B cell (primary cell): ENCODE measurements around the gene DNTT. TPM values are rescaled to one million over a fixed set of nuclear protein-coding genes. Genes with fewer than 3 reads are reported as not detected.

Experiments
- ATAC-seq: fragments of 200-7000 bp; cut with Tn5 transposase; one replicate; pipeline ENCODE4 v1.10.0; 2021; ENCODE audit warnings: low read depth, mild to moderate bottlenecking, moderate number of reproducible peaks, moderate library complexity
- CTCF ChIA-PET: fragments of 350-600 bp; sonication (Branson Sonifier 250); formaldehyde crosslinking; loops from one replicate; lab custom pipeline; 2021; ENCODE audit warnings: antibody characterized with exemption, inconsistent platforms; lab: Charles Lee
- POLR2A ChIA-PET: fragments of 350-600 bp; sonication (Branson Sonifier 250); formaldehyde crosslinking; loops from one replicate; lab custom pipeline; 2021; ENCODE audit warnings: antibody characterized with exemption; lab: Charles Lee
- DNase-seq: peaks from one replicate; pipeline ENCODE4 v3.0.0; 2013
- H2AFZ ChIP-seq: 2 replicates; pipeline ENCODE4 v1.6.1; 2012; ENCODE audit warnings: mild to moderate bottlenecking, low read depth, low read length; ENCODE audit not compliant: insufficient read depth, poor library complexity, severe bottlenecking
- H3K27ac ChIP-seq, 2 donors: 1 replicate in 1 of 2; 2 replicates in 1 of 2; pipeline ENCODE4 v1.5.1; 2012 to 2013; ENCODE audit warnings: low read length in 2 of 2, mild to moderate bottlenecking in 2 of 2, moderate library complexity in 1 of 2
- H3K27me3 ChIP-seq, 4 experiments: fragments of 200-600 bp in 1 of 4; sonication (generic) in 1 of 4; replicated peaks in 1 of 4; 1 replicate in 2 of 4; 2 replicates in 2 of 4; pipeline versions ENCODE4 v1.6.1 to v1.7.0; 2013 to 2016; ENCODE audit warnings: low read length in 3 of 4, mild to moderate bottlenecking in 2 of 4, mixed read lengths in 1 of 4, moderate library complexity in 1 of 4; ENCODE audit not compliant: insufficient read depth in 4 of 4, control insufficient read depth in 3 of 4; ENCODE audit errors: control extremely low read depth in 1 of 4
- H3K36me3 ChIP-seq, 2 experiments: replicated peaks in 1 of 2; 1 replicate in 1 of 2; 2 replicates in 1 of 2; pipeline versions ENCODE4 v1.6.1 to v1.7.1; 2013; ENCODE audit warnings: low read length in 1 of 2; ENCODE audit not compliant: insufficient read depth in 2 of 2, control insufficient read depth in 1 of 2; ENCODE audit errors: control extremely low read depth in 1 of 2, extremely low read depth in 1 of 2
- H3K4me1 ChIP-seq, 2 donors: fragments of 200-600 bp in 1 of 2; sonication (generic) in 1 of 2; 1 replicate in 1 of 2; 2 replicates in 1 of 2; pipeline versions ENCODE4 v1.5.1 to v1.6.1; 2013 to 2017; ENCODE audit warnings: low read length in 2 of 2; ENCODE audit not compliant: control insufficient read depth in 2 of 2, insufficient read depth in 2 of 2
- H3K4me2 ChIP-seq: replicated peaks from 2 replicates; pipeline ENCODE3; 2012; ENCODE audit warnings: mild to moderate bottlenecking, low read depth, low read length; ENCODE audit not compliant: poor library complexity, severe bottlenecking
- H3K4me3 ChIP-seq, 5 experiments: fragments of 200-600 bp in 1 of 5; sonication (generic) in 1 of 5; 1 replicate in 3 of 5; 2 replicates in 2 of 5; pipeline versions ENCODE4 v1.5.1 to v1.7.0; 2011 to 2016; ENCODE audit warnings: low read length in 4 of 5, mild to moderate bottlenecking in 4 of 5, low read depth in 2 of 5, control low read depth in 1 of 5, moderate library complexity in 1 of 5; ENCODE audit not compliant: insufficient read depth in 1 of 5; ENCODE audit errors: control extremely low read depth in 1 of 5, extremely low read depth in 1 of 5
- H3K79me2 ChIP-seq: fragments of 200-600 bp; sonication (generic); one replicate; pipeline ENCODE4 v1.6.0; 2016; ENCODE audit warnings: low read length; ENCODE audit not compliant: control insufficient read depth, insufficient read depth
- H3K9ac ChIP-seq: fragments of 200-600 bp; sonication (generic); 2 replicates; pipeline ENCODE4 v1.6.1; 2017; ENCODE audit warnings: mild to moderate bottlenecking, low read length, moderate library complexity
- H3K9me3 ChIP-seq, 3 donors: one replicate each; pipeline versions ENCODE4 v1.6.1 to v1.7.1; 2013; ENCODE audit warnings: low read length in 2 of 3; ENCODE audit not compliant: control insufficient read depth in 2 of 3, insufficient read depth in 1 of 3; ENCODE audit errors: control extremely low read depth in 1 of 3
- H4K20me1 ChIP-seq: 2 replicates; pipeline ENCODE4 v1.6.0; 2012; ENCODE audit warnings: mild to moderate bottlenecking, low read length; ENCODE audit not compliant: insufficient read depth, control insufficient read depth, poor library complexity, severe bottlenecking
- H3K27ac Mint-ChIP-seq: one replicate; pipeline ENCODE4 v1.8.0; 2021; ENCODE audit warnings: mixed read lengths
- H3K27me3 Mint-ChIP-seq: one replicate; pipeline ENCODE4 v1.8.0; 2021; ENCODE audit warnings: mixed read lengths
- H3K4me1 Mint-ChIP-seq: one replicate; pipeline ENCODE4 v1.8.0; 2021; ENCODE audit warnings: mixed read lengths
- H3K4me3 Mint-ChIP-seq: one replicate; pipeline ENCODE4 v1.8.0; 2021; ENCODE audit warnings: mixed read lengths
- H3K9me3 Mint-ChIP-seq: one replicate; pipeline ENCODE4 v1.8.0; 2022; ENCODE audit warnings: mixed read lengths; ENCODE audit not compliant: insufficient read depth
- EZH2 ChIP-seq: IDR thresholded peaks from 2 replicates; pipeline ENCODE4 v1.6.1; 2012; ENCODE audit warnings: borderline replicate concordance, low read depth, mild to moderate bottlenecking, moderate library complexity, low read length; ENCODE audit not compliant: insufficient read depth, poor library complexity, severe bottlenecking
- WGBS: methylation state at CpG from one replicate; pipeline ENCODE4 v1.1.5; 2013; ENCODE audit warnings: missing lambda C conversion rate; ENCODE audit not compliant: insufficient coverage; 5-methylcytosine and 5-hydroxymethylcytosine counted together
- intact Hi-C: fragments of 100-400 bp; cut with micrococcal nuclease; formaldehyde crosslinking; loops from one replicate; pipeline ENCODE4 v1.10.0; 2022
- polyA plus RNA-seq: library from polyadenylated mRNA; depleted of rRNA; stranded (reverse); fragments of >200 nt; gene quantifications from 2 replicates; pipeline ENCODE4 v1.2.3, GENCODE V29; 2012
- total RNA-seq, 2 donors: library from RNA; stranded (reverse); fragments of 120-200 nt in 1 of 2; gene quantifications; 1 replicate in 1 of 2; 2 replicates in 1 of 2; pipeline versions ENCODE4 v1.2.3 to v1.2.4, GENCODE V29; 2013 to 2022
- TF ChIP-seq, protein P1 (sequence below): fragments of 200-600 bp; IDR thresholded peaks from one replicate; pipeline ENCODE4 v1.8.0; 2022; ENCODE audit warnings: antibody characterized with exemption, mild to moderate bottlenecking

The DNTT gene
- total and polyA plus RNA-seq, 2 donors (not counting 1 experiment from before 2014, with no cell fraction given) = not detected

DNA sequence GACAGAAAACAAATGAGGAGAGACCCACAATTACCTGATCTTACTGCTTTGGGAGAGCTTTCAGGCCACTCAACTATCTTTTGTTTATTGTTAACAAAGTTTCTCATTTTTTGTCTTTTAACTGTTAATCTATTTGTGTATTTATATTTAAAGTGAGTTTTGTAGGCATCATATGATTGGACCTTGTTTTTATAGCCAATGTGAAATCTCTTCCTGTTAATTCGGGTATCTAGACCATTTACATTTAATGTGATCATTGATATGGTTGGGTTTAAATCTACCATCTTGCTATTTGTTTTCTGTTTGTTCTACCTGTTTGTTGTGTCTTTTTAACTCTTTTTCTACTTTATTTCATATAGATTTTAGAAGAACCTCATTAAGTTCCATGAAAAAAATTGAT is 42.1 kb downstream of the DNTT start:
- H3K27ac Mint-ChIP-seq = no peak overlapping the region
- no peak overlapping the region for H3K9ac ChIP-seq
- H3K79me2 ChIP-seq = no peaks in the 10 kb centered on the region
- peaks cover 10% of the 10 kb centered on the region for H3K4me1 Mint-ChIP-seq
- no peak overlapping the region for H3K4me3 ChIP-seq
- ChIA-PET POLR2A (no interaction called here), CTCF (interaction anchor here (1.0 kb wide), 2 partner anchors 9 to 29 kb away, joined by 3 read pairs; no protein-coding TSS in a partner anchor)
- peaks cover 4 to 10% of the 10 kb centered on the region in 2 donors for H3K4me1 ChIP-seq
- H3K4me3 Mint-ChIP-seq = no peak overlapping the region
- TF ChIP-seq EZH2 = no peak
- TF ChIP-seq, protein P1, sequence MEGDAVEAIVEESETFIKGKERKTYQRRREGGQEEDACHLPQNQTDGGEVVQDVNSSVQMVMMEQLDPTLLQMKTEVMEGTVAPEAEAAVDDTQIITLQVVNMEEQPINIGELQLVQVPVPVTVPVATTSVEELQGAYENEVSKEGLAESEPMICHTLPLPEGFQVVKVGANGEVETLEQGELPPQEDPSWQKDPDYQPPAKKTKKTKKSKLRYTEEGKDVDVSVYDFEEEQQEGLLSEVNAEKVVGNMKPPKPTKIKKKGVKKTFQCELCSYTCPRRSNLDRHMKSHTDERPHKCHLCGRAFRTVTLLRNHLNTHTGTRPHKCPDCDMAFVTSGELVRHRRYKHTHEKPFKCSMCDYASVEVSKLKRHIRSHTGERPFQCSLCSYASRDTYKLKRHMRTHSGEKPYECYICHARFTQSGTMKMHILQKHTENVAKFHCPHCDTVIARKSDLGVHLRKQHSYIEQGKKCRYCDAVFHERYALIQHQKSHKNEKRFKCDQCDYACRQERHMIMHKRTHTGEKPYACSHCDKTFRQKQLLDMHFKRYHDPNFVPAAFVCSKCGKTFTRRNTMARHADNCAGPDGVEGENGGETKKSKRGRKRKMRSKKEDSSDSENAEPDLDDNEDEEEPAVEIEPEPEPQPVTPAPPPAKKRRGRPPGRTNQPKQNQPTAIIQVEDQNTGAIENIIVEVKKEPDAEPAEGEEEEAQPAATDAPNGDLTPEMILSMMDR = no peak
- H3K27me3 ChIP-seq = peaks cover 0 to 4% (median 0%) of the 10 kb centered on the region in 4 experiments
- H2AFZ ChIP-seq = no peak overlapping the region
- ATAC-seq (no peak), DNase-seq (no peak)
- no peaks in the 10 kb centered on the region for H3K36me3 ChIP-seq
- no CpG with 5 or more reads among the region's 1 CpG for WGBS
- H3K4me2 ChIP-seq = no peak overlapping the region
- no peak overlapping the region for H3K27ac ChIP-seq
- no peaks in the 10 kb centered on the region for H4K20me1 ChIP-seq
- no peaks in the 10 kb centered on the region for H3K9me3 Mint-ChIP-seq
- intact Hi-C loops = no loop called here
- peaks cover 10% of the 10 kb centered on the region for H3K27me3 Mint-ChIP-seq
- H3K9me3 ChIP-seq = peaks cover 0 to 8% (median 5%) of the 10 kb centered on the region in 3 donors

DNA sequence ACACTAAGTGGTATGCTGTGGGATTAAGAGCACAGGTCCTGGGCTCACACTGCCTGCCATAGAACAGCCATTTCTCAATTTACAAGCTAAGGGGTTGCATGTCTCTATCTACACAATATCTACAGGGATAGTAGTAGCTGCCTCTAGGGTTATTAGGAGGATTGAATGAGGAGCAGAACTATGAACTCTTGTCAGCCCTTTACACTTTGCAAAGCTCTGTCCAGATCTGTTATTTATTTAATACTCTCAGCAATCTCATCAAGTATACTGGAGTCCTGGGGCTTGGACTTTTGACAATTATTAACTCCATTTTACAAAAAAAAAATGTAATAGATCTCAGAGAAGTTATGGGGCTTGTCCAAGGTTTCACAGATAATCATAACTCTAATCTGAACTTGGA is 47.8 kb downstream of the DNTT start:
- Mint-ChIP-seq H3K4me1 (no peaks in the 10 kb centered on the region), H3K27me3 (peaks cover 27% of the 10 kb centered on the region), H3K27ac (no peak overlapping the region), H3K9me3 (no peaks in the 10 kb centered on the region), H3K4me3 (no peak overlapping the region)
- CTCF ChIA-PET = interaction anchor here (0.9 kb wide), 1 partner anchor 14 kb away, joined by 3 read pairs; no protein-coding TSS in a partner anchor
- H3K79me2 ChIP-seq = no peaks in the 10 kb centered on the region
- no peak overlapping the region for H2AFZ ChIP-seq
- DNase-seq (no peak), ATAC-seq (no peak)
- intact Hi-C loops = no loop called here
- H4K20me1 ChIP-seq = no peaks in the 10 kb centered on the region
- H3K4me1 ChIP-seq = no peaks in the 10 kb centered on the region
- POLR2A ChIA-PET = no interaction called here
- no peak overlapping the region for H3K4me3 ChIP-seq
- no peak overlapping the region for H3K9ac ChIP-seq
- no peak for TF ChIP-seq EZH2
- TF ChIP-seq, protein P1 = no peak
- H3K27ac ChIP-seq = no peak overlapping the region
- peaks cover 0 to 6% (median 0%) of the 10 kb centered on the region in 3 donors for H3K9me3 ChIP-seq
- no peak overlapping the region for H3K4me2 ChIP-seq
- peaks cover 0 to 4% (median 3%) of the 10 kb centered on the region in 4 experiments for H3K27me3 ChIP-seq
- no peaks in the 10 kb centered on the region for H3K36me3 ChIP-seq
